CD4-positive, alpha-beta T cell (primary cell): Measurements from ENCODE around the gene HYAL1. TPM values are rescaled to one million over a fixed set of nuclear protein-coding genes. Genes with fewer than 3 reads are reported as not detected.

Source experiments
- ATAC-seq: fragments of 200-7000 bp; cut with Tn5 transposase; one replicate; pipeline ENCODE4 v1.10.0; 2022; ENCODE audit warnings: mild to moderate bottlenecking; ENCODE audit not compliant: poor library complexity
- CTCF ChIA-PET: fragments of 350-600 bp; sonication (Branson Sonifier 250); formaldehyde crosslinking; loops from one replicate; lab custom pipeline; 2021; ENCODE audit warnings: antibody characterized with exemption, inconsistent platforms; lab: Charles Lee
- POLR2A ChIA-PET: fragments of 350-600 bp; sonication (Branson Sonifier 250); formaldehyde crosslinking; loops from one replicate; lab custom pipeline; 2021; ENCODE audit warnings: antibody characterized with exemption, inconsistent platforms; lab: Charles Lee
- DNase-seq, 14 experiments: peaks; one replicate each; pipeline ENCODE4 v3.0.0-alpha.2; 2013 to 2020; ENCODE audit warnings: mixed read lengths in 2 of 14
- H3K27ac ChIP-seq, 2 donors: one replicate each; pipeline versions ENCODE4 v1.5.1 to v1.7.0; 2013; ENCODE audit warnings: low read length in 2 of 2, low read depth in 1 of 2, mild to moderate bottlenecking in 1 of 2
- H3K27me3 ChIP-seq, 2 experiments: 1 replicate in 1 of 2; 2 replicates in 1 of 2; pipeline versions ENCODE4 v1.6.1 to v1.7.0; 2013; ENCODE audit warnings: low read length in 2 of 2, control low read depth in 1 of 2, mild to moderate bottlenecking in 1 of 2, moderate library complexity in 1 of 2; ENCODE audit not compliant: insufficient read depth in 2 of 2, control insufficient read depth in 1 of 2
- H3K36me3 ChIP-seq: one replicate; pipeline ENCODE4 v1.6.1; 2013; ENCODE audit warnings: low read length, control low read depth; ENCODE audit not compliant: insufficient read depth
- H3K4me1 ChIP-seq: one replicate; pipeline ENCODE4 v1.6.1; 2013; ENCODE audit warnings: low read length, control low read depth; ENCODE audit not compliant: insufficient read depth
- H3K4me3 ChIP-seq: one replicate; pipeline ENCODE4 v1.5.1; 2013; ENCODE audit warnings: mild to moderate bottlenecking, low read length, moderate library complexity
- H3K9me3 ChIP-seq, 2 experiments: 1 replicate in 1 of 2; 2 replicates in 1 of 2; pipeline versions ENCODE4 v1.6.1 to v1.7.0; 2013; ENCODE audit warnings: low read length in 2 of 2, mild to moderate bottlenecking in 2 of 2, control low read depth in 1 of 2, moderate library complexity in 1 of 2; ENCODE audit not compliant: control insufficient read depth in 1 of 2, insufficient read depth in 1 of 2
- H3K27ac Mint-ChIP-seq: one replicate; pipeline ENCODE4 v1.8.0; 2020; ENCODE audit warnings: mixed read lengths
- H3K27me3 Mint-ChIP-seq: one replicate; pipeline ENCODE4 v1.8.0; 2021; ENCODE audit warnings: mixed read lengths
- H3K36me3 Mint-ChIP-seq: one replicate; pipeline ENCODE4 v1.8.0; 2021; ENCODE audit warnings: low read depth, mixed read lengths
- H3K4me1 Mint-ChIP-seq: one replicate; pipeline ENCODE4 v1.8.0; 2021; ENCODE audit warnings: low read depth, mixed read lengths
- H3K4me3 Mint-ChIP-seq: one replicate; pipeline ENCODE4 v1.8.0; 2020; ENCODE audit warnings: mild to moderate bottlenecking, mixed read lengths
- H3K9me3 Mint-ChIP-seq: one replicate; pipeline ENCODE4 v1.8.0; 2020; ENCODE audit warnings: mixed read lengths
- CTCF ChIP-seq: fragments of 200-600 bp; IDR thresholded peaks from one replicate; pipeline ENCODE4 v1.8.0; 2022; ENCODE audit warnings: antibody characterized with exemption, mild to moderate bottlenecking
- intact Hi-C, 2 experiments: fragments of 100-400 bp; cut with DNase I in 1 of 2; cut with micrococcal nuclease in 1 of 2; formaldehyde crosslinking; loops; one replicate each; pipeline versions ENCODE4 v1.15.1 to v1.9.0; 2023 to 2025; cut with DNase I, micrococcal nuclease
- total RNA-seq, 174 experiments: library from RNA in 2 of 174; stranded (reverse) in 2 of 174; gene quantifications; one replicate each; pipeline ENCODE4 v1.2.3 and lab custom pipeline; 2021 to 2026

Gene HYAL1
- total RNA-seq, 2 experiments from 2014 or later, result 0.38 TPM; not detected in 1

GRCh38 chr3:50341996-50342650, 38.7 kb upstream of the HYAL1 start:
- peak overlapping the region; percentile 79 for H3K27ac Mint-ChIP-seq
- H3K4me3 ChIP-seq, result no peak overlapping the region
- TF ChIP-seq CTCF, result no peak
- CTCF ChIA-PET, result interaction anchor here (2.0 kb wide), 1 partner anchor 18 kb away, joined by 6 read pairs; no protein-coding TSS in a partner anchor
- no peaks in the 10 kb centered on the region for H3K27me3 Mint-ChIP-seq
- DNase-seq, result no peak
- no peaks in the 10 kb centered on the region for H3K36me3 ChIP-seq
- H3K4me3 Mint-ChIP-seq, result peak overlapping the region; percentile 84
- H3K36me3 Mint-ChIP-seq, result peaks cover 9% of the 10 kb centered on the region
- intact Hi-C loops, result no loop called here
- no peak for ATAC-seq
- POLR2A ChIA-PET, result interaction anchor here (0.6 to 7.9 kb wide), 2 partner anchors 7 to 1611 kb away, joined by 3 to 214 read pairs; partner anchors contain the start of genes CYB561D2 and NPRL2
- H3K9me3 ChIP-seq, result no peaks in the 10 kb centered on the region
- H3K9me3 Mint-ChIP-seq, result no peaks in the 10 kb centered on the region
- H3K27ac ChIP-seq, result peak overlapping the region; percentile 39 to 72
- H3K4me1 ChIP-seq, result peaks cover 71% of the 10 kb centered on the region
- no peaks in the 10 kb centered on the region for H3K27me3 ChIP-seq
- H3K4me1 Mint-ChIP-seq, result peaks cover 60% of the 10 kb centered on the region

- intact Hi-C loops, result no loop called here
- H3K36me3 Mint-ChIP-seq, result peaks cover 12% of the 10 kb centered on the region
- peaks cover 61% of the 10 kb centered on the region for H3K4me1 Mint-ChIP-seq
- H3K4me3 ChIP-seq, result peak overlapping the region; percentile 93
- no peaks in the 10 kb centered on the region for H3K9me3 Mint-ChIP-seq
- peak overlapping the region; percentile 39 to 72 for H3K27ac ChIP-seq
- H3K27ac Mint-ChIP-seq, result peak overlapping the region; percentile 79
- H3K27me3 ChIP-seq, result no peaks in the 10 kb centered on the region
- ATAC-seq (no peak), DNase-seq (no peak)
- H3K4me3 Mint-ChIP-seq, result peak overlapping the region; percentile 84
- ChIA-PET POLR2A (interaction anchor here (0.6 to 7.9 kb wide), 8 partner anchors 8 to 1611 kb away, joined by 3 to 214 read pairs (median 6); partner anchors contain the start of genes CYB561D2, HEMK1, HYAL3 and IFRD2), CTCF (interaction anchor here (2.0 kb wide), 1 partner anchor 17 kb away, joined by 6 read pairs; no protein-coding TSS in a partner anchor)
- H3K27me3 Mint-ChIP-seq, result no peaks in the 10 kb centered on the region
- no peaks in the 10 kb centered on the region for H3K36me3 ChIP-seq
- peaks cover 69% of the 10 kb centered on the region for H3K4me1 ChIP-seq
- no peaks in the 10 kb centered on the region for H3K9me3 ChIP-seq
- TF ChIP-seq CTCF, result no peak
Measured at GRCh38 chr3:50341537-50341936, 38.2 kb upstream of the HYAL1 start.

GRCh38 chr3:50340448-50341329, 37.3 kb upstream of the HYAL1 start, which contains the start of gene RASSF1:
Gene RASSF1, minus strand, starts transcription at chr3:50340836. Its CDS starts 31 bp downstream, at chr3:50340805.
- intact Hi-C loops, result no loop called here
- peaks cover 16% of the 10 kb centered on the region for H3K36me3 Mint-ChIP-seq
- ChIA-PET POLR2A (interaction anchor here (0.6 to 7.9 kb wide), 12 partner anchors 9 to 261 kb away, joined by 3 to 214 read pairs (median 6); partner anchors contain the start of genes C3orf18, CYB561D2, GNAI2 and HEMK1), CTCF (interaction anchor here (2.0 kb wide), 1 partner anchor 16 kb away, joined by 6 read pairs; no protein-coding TSS in a partner anchor)
- H3K4me3 ChIP-seq, result peak within 1 kb of the TSS; percentile 93
- peaks cover 63% of the 10 kb centered on the region for H3K4me1 Mint-ChIP-seq
- H3K4me1 ChIP-seq, result peaks cover 70% of the 10 kb centered on the region
- ATAC-seq, result peak; percentile 20
- H3K9me3 ChIP-seq, result no peaks in the 10 kb centered on the region
- H3K27me3 ChIP-seq, result no peaks in the 10 kb centered on the region
- DNase-seq, result peak in 12 of 14 experiments; percentile 35 to 89 (median 51)
- no peaks in the 10 kb centered on the region for H3K36me3 ChIP-seq
- no peak for TF ChIP-seq CTCF
- peak within 1 kb of the TSS; percentile 96 for H3K4me3 Mint-ChIP-seq
- H3K9me3 Mint-ChIP-seq, result no peaks in the 10 kb centered on the region
- peak within 1 kb of the TSS; percentile 63 to 72 for H3K27ac ChIP-seq
- no peaks in the 10 kb centered on the region for H3K27me3 Mint-ChIP-seq
- peak within 1 kb of the TSS; percentile 95 for H3K27ac Mint-ChIP-seq
